Measurements from ENCODE around the gene CREBL2.

Gene CREBL2

DNA sequence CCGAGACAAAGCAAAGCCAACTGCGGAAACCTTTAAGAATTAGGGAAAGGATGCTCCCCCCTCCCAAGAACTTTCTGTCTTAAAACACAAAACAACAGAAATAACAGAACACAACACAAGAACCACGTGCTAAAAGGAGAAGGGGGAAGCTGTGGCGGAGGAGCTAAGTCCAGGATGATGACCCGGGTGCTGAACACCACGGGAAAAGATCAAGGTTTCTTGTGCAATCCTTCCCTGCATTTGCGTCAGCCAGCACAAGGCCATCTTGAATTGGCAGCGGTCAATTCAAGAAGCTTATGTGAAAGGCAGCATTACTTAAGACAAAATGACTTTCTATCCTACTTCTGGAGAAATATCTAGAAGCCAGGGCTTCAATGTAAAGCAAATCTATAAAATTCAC lies 11.0 kb upstream of the CREBL2 start:
- no peak for TF ChIP-seq PPARA (CRISPR knock-in tag; IDR thresholded peaks at IDR 0.05; ENCODE audit: borderline replicate concordance)
- TF ChIP-seq, protein P1, sequence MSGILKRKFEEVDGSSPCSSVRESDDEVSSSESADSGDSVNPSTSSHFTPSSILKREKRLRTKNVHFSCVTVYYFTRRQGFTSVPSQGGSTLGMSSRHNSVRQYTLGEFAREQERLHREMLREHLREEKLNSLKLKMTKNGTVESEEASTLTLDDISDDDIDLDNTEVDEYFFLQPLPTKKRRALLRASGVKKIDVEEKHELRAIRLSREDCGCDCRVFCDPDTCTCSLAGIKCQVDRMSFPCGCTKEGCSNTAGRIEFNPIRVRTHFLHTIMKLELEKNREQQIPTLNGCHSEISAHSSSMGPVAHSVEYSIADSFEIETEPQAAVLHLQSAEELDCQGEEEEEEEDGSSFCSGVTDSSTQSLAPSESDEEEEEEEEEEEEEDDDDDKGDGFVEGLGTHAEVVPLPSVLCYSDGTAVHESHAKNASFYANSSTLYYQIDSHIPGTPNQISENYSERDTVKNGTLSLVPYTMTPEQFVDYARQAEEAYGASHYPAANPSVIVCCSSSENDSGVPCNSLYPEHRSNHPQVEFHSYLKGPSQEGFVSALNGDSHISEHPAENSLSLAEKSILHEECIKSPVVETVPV (CRISPR knock-in tag; IDR thresholded peaks at IDR 0.05): no peak
- TF ChIP-seq, protein P2, sequence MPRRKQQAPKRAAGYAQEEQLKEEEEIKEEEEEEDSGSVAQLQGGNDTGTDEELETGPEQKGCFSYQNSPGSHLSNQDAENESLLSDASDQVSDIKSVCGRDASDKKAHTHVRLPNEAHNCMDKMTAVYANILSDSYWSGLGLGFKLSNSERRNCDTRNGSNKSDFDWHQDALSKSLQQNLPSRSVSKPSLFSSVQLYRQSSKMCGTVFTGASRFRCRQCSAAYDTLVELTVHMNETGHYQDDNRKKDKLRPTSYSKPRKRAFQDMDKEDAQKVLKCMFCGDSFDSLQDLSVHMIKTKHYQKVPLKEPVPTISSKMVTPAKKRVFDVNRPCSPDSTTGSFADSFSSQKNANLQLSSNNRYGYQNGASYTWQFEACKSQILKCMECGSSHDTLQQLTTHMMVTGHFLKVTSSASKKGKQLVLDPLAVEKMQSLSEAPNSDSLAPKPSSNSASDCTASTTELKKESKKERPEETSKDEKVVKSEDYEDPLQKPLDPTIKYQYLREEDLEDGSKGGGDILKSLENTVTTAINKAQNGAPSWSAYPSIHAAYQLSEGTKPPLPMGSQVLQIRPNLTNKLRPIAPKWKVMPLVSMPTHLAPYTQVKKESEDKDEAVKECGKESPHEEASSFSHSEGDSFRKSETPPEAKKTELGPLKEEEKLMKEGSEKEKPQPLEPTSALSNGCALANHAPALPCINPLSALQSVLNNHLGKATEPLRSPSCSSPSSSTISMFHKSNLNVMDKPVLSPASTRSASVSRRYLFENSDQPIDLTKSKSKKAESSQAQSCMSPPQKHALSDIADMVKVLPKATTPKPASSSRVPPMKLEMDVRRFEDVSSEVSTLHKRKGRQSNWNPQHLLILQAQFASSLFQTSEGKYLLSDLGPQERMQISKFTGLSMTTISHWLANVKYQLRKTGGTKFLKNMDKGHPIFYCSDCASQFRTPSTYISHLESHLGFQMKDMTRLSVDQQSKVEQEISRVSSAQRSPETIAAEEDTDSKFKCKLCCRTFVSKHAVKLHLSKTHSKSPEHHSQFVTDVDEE (CRISPR knock-in tag; IDR thresholded peaks at IDR 0.05): no peak
- TF ChIP-seq CSDC2 (CRISPR knock-in tag; IDR thresholded peaks at IDR 0.05): no peak
- no peak for TF ChIP-seq ZNF565 (CRISPR knock-in tag; conservative IDR thresholded peaks at IDR 0.05; ENCODE audit: low read depth)
- TF ChIP-seq ZNF8 (CRISPR knock-in tag; IDR thresholded peaks at IDR 0.05): no peak
- TF ChIP-seq ZNF70 (CRISPR knock-in tag; IDR thresholded peaks at IDR 0.05): no peak
- ATAC-seq: no peak

DNA sequence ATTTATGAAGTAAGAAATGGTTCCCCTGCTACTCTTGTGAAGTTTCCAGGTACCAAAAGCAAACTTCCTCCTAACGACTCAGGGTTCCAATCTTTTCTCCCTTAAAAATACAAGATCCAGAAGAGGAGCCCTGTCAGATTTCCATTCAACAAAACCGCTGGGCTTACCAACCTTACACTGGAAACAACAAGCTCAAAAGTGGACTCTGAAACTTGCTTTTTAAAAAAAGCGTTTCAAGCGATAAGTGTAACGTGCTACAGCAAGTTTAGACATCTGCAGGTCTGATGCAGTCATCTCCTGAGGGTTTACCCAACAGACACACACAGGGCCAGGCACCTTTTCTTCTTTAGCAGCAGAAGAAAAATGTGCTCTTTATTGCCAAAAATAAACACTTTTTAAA lies 6.9 kb upstream of the CREBL2 start:
- TF ChIP-seq ZNF8 (CRISPR knock-in tag; IDR thresholded peaks at IDR 0.05) (no peak), ARNTL (CRISPR knock-in tag; IDR thresholded peaks at IDR 0.05; ENCODE audit: borderline replicate concordance, low read depth) (no peak), ZFP30 (CRISPR knock-in tag; IDR thresholded peaks at IDR 0.05) (no peak), PPARA (CRISPR knock-in tag; IDR thresholded peaks at IDR 0.05; ENCODE audit: borderline replicate concordance) (no peak), CSDC2 (CRISPR knock-in tag; IDR thresholded peaks at IDR 0.05) (no peak), ZC3H10 (CRISPR knock-in tag; IDR thresholded peaks at IDR 0.05) (no peak)
- TF ChIP-seq, protein P1 (CRISPR knock-in tag; IDR thresholded peaks at IDR 0.05): no peak
- ATAC-seq: no peak

DNA sequence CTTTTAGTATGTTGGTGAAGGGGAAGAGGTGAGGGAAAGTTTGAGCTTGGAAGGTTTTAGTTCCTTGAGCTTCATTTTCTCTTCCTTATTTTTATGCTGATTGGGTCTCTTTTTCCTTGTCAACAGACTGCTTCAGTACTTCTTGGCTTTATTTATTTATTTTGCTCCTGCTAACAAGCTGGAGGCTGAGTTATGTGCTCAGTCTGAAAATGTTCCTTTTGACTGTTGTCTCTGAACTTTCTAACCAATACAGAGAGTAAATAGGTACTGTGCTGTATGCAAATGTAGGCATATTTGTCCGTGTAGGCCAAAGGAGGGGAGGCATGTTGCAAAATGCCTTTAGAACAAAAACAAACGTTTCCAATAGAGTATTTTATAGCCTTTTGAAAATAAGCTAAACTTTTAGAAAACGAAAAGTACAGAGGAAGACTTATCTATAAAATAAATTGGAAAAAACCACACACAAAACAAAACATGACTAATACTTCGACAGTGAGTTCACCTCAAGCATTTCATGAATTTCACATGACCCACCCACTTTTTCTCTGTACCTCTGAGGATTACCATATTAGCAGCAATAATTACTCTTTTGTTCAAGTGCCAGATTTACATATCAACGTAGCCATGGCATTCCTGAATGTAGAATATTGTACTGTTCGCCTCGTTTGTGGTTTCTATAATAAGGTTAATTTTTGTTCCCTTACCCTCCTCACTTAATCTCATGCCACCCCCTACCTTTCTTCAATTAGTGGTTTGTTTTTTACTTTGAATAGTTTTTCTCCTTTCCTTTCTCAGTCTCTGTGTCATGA lies 4.7 kb upstream of the CREBL2 start:
- ATAC-seq: no peak
- no peak for TF ChIP-seq ZFP3 (CRISPR knock-in tag; IDR thresholded peaks at IDR 0.05)
- TF ChIP-seq, protein P2 (CRISPR knock-in tag; IDR thresholded peaks at IDR 0.05): no peak
- TF ChIP-seq, protein P3, sequence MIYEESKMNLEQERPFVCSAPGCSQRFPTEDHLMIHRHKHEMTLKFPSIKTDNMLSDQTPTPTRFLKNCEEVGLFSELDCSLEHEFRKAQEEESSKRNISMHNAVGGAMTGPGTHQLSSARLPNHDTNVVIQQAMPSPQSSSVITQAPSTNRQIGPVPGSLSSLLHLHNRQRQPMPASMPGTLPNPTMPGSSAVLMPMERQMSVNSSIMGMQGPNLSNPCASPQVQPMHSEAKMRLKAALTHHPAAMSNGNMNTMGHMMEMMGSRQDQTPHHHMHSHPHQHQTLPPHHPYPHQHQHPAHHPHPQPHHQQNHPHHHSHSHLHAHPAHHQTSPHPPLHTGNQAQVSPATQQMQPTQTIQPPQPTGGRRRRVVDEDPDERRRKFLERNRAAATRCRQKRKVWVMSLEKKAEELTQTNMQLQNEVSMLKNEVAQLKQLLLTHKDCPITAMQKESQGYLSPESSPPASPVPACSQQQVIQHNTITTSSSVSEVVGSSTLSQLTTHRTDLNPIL (CRISPR knock-in tag; IDR thresholded peaks at IDR 0.05; ENCODE audit: low read depth): no peak
- TF ChIP-seq, protein P4, sequence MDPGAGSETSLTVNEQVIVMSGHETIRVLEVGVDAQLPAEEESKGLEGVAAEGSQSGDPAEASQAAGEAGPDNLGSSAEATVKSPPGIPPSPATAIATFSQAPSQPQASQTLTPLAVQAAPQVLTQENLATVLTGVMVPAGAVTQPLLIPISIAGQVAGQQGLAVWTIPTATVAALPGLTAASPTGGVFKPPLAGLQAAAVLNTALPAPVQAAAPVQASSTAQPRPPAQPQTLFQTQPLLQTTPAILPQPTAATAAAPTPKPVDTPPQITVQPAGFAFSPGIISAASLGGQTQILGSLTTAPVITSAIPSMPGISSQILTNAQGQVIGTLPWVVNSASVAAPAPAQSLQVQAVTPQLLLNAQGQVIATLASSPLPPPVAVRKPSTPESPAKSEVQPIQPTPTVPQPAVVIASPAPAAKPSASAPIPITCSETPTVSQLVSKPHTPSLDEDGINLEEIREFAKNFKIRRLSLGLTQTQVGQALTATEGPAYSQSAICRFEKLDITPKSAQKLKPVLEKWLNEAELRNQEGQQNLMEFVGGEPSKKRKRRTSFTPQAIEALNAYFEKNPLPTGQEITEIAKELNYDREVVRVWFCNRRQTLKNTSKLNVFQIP (CRISPR knock-in tag; IDR thresholded peaks at IDR 0.05; ENCODE audit: borderline replicate concordance, low read depth): no peak
- no peak for TF ChIP-seq TCF4 (CRISPR knock-in tag; IDR thresholded peaks at IDR 0.05; ENCODE audit: borderline replicate concordance)
- TF ChIP-seq ZNF8 (CRISPR knock-in tag; IDR thresholded peaks at IDR 0.05): no peak
- TF ChIP-seq BACH2 (CRISPR knock-in tag; IDR thresholded peaks at IDR 0.05; ENCODE audit: borderline replicate concordance): no peak
- no peak for TF ChIP-seq ARNTL (CRISPR knock-in tag; IDR thresholded peaks at IDR 0.05; ENCODE audit: borderline replicate concordance, low read depth)
- no peak for TF ChIP-seq ESRRG (CRISPR knock-in tag; IDR thresholded peaks at IDR 0.05)
- no peak for TF ChIP-seq GLIS3 (CRISPR knock-in tag; IDR thresholded peaks at IDR 0.05)

All from SK-N-SH treated with all-trans-retinoic acid at 6 μM for 48 hours (cell line).